Caco-2 (cell line): Measurements from ENCODE around the gene SLC4A5. TPM values are rescaled to one million over a fixed set of nuclear protein-coding genes. Genes with fewer than 3 reads are reported as not detected.

ENCODE experiments used
- BruUV-seq: library from RNA; stranded (reverse); fragments of 400-500 nt; replicated peaks from 2 replicates; lab custom pipeline; 2021; lab: Mats Ljungman, UMichigan
- CTCF ChIA-PET: fragments of 300-600 bp; sonication (Branson Sonifier 250); formaldehyde crosslinking; loops from one replicate; lab custom pipeline; 2022; ENCODE audit warnings: antibody characterized with exemption; lab: Charles Lee
- POLR2A ChIA-PET: fragments of 300-600 bp; sonication (Branson Sonifier 250); formaldehyde crosslinking; loops from one replicate; lab custom pipeline; 2022; ENCODE audit warnings: antibody characterized with exemption; lab: Charles Lee
- DNase-seq, 2 experiments: peaks; one replicate each; pipeline versions ENCODE4 v3.0.0 to v3.0.0-alpha.2; 2020 to 2022
- H3K27me3 ChIP-seq: replicated peaks from 2 replicates; pipeline ENCODE4 v1.6.0; 2011; ENCODE audit warnings: low read length; ENCODE audit not compliant: control insufficient read depth, insufficient read depth
- H3K36me3 ChIP-seq: 2 replicates; pipeline ENCODE4 v1.5.1; 2011; ENCODE audit warnings: low read length; ENCODE audit not compliant: control insufficient read depth, insufficient read depth
- H3K4me1 ChIP-seq: fragments of 250-450 bp; sonication (Bioruptor Pico); 2 replicates; pipeline ENCODE4 v1.5.1; 2020; ENCODE audit warnings: mild to moderate bottlenecking
- H3K4me3 ChIP-seq: 2 replicates; pipeline ENCODE4 v1.5.1; 2011; ENCODE audit warnings: low read depth, mild to moderate bottlenecking, control low read depth, low read length
- H3K9me3 ChIP-seq: fragments of 250-450 bp; sonication (Bioruptor Pico); 2 replicates; pipeline ENCODE4 v1.5.1; 2020; ENCODE audit warnings: mild to moderate bottlenecking, moderate library complexity
- H3K27ac Mint-ChIP-seq: one replicate; pipeline ENCODE4 v1.8.0; 2022; ENCODE audit warnings: mixed read lengths; ENCODE audit not compliant: unreplicated experiment
- H3K27me3 Mint-ChIP-seq: one replicate; pipeline ENCODE4 v1.8.0; 2022; ENCODE audit warnings: mixed read lengths; ENCODE audit not compliant: insufficient read depth, unreplicated experiment
- H3K36me3 Mint-ChIP-seq: one replicate; pipeline ENCODE4 v1.8.0; 2022; ENCODE audit warnings: mild to moderate bottlenecking, mixed read lengths; ENCODE audit not compliant: insufficient read depth, unreplicated experiment
- H3K4me1 Mint-ChIP-seq: one replicate; pipeline ENCODE4 v1.8.0; 2022; ENCODE audit warnings: low read depth, mixed read lengths; ENCODE audit not compliant: unreplicated experiment
- H3K4me3 Mint-ChIP-seq: one replicate; pipeline ENCODE4 v1.8.0; 2022; ENCODE audit warnings: mild to moderate bottlenecking, moderate library complexity, mixed read lengths; ENCODE audit not compliant: unreplicated experiment
- H3K9me3 Mint-ChIP-seq: one replicate; pipeline ENCODE4 v1.8.0; 2022; ENCODE audit warnings: mixed read lengths; ENCODE audit not compliant: unreplicated experiment
- intact Hi-C: fragments of 100-400 bp; cut with micrococcal nuclease; formaldehyde crosslinking; loops from one replicate; pipeline ENCODE4 v1.10.0; 2022; ENCODE audit not compliant: unreplicated experiment
- total RNA-seq: library from RNA; stranded (reverse); gene quantifications from 2 replicates; pipeline ENCODE4 v1.2.3, GENCODE V29; 2022
- TF ChIP-seq, protein P1 (sequence below), 2 experiments: fragments of 200-600 bp in 1 of 2; IDR thresholded peaks; 1 replicate in 1 of 2; 2 replicates in 1 of 2; pipeline versions ENCODE4 v1.5.1 to v1.8.0; 2011 to 2022; ENCODE audit warnings: antibody characterized with exemption in 1 of 2, control low read depth in 1 of 2, inconsistent platforms in 1 of 2, low read depth in 1 of 2, low read length in 1 of 2, mild to moderate bottlenecking in 1 of 2, moderate library complexity in 1 of 2; ENCODE audit not compliant: insufficient read depth in 1 of 2, severe bottlenecking in 1 of 2, unreplicated experiment in 1 of 2

Gene SLC4A5
- total RNA-seq, 1 experiment from 2014 or later: 2.2 TPM

DNA sequence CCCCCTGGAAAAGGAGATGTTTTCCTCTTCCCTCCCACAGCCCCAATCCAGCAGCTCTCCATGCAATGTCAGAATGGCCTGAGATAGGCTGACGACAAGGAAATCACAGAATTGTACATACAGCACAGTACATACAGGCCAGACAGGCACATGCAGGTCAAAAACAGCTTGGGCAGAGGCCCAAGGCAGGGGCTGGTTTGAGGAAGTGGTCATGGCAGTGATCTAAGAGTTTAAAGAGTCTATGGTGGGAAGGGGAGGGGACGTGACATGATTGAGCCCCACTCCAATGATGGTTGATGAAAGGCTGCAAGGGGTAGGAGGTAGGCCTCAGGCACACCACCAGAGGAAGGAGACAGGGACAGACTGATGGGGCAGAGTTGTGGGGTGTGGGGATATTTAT is 32.6 kb upstream of the SLC4A5 start:
- TF ChIP-seq, protein P1, sequence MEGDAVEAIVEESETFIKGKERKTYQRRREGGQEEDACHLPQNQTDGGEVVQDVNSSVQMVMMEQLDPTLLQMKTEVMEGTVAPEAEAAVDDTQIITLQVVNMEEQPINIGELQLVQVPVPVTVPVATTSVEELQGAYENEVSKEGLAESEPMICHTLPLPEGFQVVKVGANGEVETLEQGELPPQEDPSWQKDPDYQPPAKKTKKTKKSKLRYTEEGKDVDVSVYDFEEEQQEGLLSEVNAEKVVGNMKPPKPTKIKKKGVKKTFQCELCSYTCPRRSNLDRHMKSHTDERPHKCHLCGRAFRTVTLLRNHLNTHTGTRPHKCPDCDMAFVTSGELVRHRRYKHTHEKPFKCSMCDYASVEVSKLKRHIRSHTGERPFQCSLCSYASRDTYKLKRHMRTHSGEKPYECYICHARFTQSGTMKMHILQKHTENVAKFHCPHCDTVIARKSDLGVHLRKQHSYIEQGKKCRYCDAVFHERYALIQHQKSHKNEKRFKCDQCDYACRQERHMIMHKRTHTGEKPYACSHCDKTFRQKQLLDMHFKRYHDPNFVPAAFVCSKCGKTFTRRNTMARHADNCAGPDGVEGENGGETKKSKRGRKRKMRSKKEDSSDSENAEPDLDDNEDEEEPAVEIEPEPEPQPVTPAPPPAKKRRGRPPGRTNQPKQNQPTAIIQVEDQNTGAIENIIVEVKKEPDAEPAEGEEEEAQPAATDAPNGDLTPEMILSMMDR (IDR thresholded peaks at IDR 0.05; ENCODE audit: insufficient read depth in 1 of 2, low read depth in 1 of 2, low read length in 1 of 2, severe bottlenecking in 1 of 2, unreplicated experiment in 1 of 2): no peak
- Histone ChIP-seq H3K4me3 (no peak overlapping the region), H3K36me3 (peaks cover 2% of the 10 kb centered on the region), H3K9me3 (no peaks in the 10 kb centered on the region), H3K4me1 (no peaks in the 10 kb centered on the region), H3K27me3 (no peaks in the 10 kb centered on the region)
- no peaks in the 10 kb centered on the region for H3K27me3 Mint-ChIP-seq
- H3K9me3 Mint-ChIP-seq: no peaks in the 10 kb centered on the region
- ChIA-PET POLR2A (no interaction called here), CTCF (no interaction called here)
- intact Hi-C loops: no loop called here
- DNase-seq: no peak
- H3K4me1 Mint-ChIP-seq: no peaks in the 10 kb centered on the region
- no peak overlapping the region for H3K27ac Mint-ChIP-seq
- no peak overlapping the region for H3K4me3 Mint-ChIP-seq
- H3K36me3 Mint-ChIP-seq: peaks cover 17% of the 10 kb centered on the region
- no TSS peak for BruUV-seq

DNA sequence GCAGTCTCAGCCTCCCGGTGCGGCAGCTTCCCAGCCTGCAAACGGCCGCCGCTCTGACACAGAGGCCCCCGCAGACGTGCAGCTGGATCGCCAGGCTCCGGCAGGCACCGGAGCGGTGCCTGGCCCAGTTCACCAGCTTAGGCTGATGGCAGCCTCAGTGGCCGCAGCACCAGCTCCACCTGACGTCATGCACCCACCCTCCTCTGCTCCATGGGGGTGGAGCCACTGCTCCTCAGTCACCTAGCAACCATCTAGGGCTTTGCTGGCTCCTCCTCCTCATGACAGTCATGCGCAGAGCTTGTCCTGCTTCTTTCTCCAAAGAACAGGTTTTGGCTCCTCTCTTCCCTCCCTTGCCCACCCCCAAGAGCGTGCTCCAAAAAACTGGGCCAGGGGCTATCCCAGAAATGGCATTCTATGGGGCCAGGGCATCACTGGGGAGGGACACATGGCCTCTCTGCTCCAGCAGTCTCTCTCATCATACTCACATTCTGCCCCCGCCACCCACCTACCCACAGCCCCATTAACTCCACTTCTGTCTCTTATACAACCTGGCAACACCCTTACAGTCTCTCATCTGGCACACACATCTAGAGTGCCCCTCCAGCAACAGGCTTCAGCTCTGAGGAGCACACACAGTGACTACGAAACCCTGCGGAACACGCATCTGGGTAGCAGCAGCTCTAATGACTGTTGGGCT is 31.4 kb upstream of the SLC4A5 start:
- Mint-ChIP-seq H3K9me3 (no peaks in the 10 kb centered on the region), H3K4me3 (no peak overlapping the region), H3K27me3 (no peaks in the 10 kb centered on the region), H3K4me1 (no peaks in the 10 kb centered on the region), H3K36me3 (peaks cover 28% of the 10 kb centered on the region), H3K27ac (no peak overlapping the region)
- intact Hi-C loops: no loop called here
- Histone ChIP-seq H3K4me1 (no peaks in the 10 kb centered on the region), H3K9me3 (no peaks in the 10 kb centered on the region), H3K36me3 (peaks cover 2% of the 10 kb centered on the region), H3K27me3 (no peaks in the 10 kb centered on the region), H3K4me3 (no peak overlapping the region)
- TF ChIP-seq, protein P1 (IDR thresholded peaks at IDR 0.05; ENCODE audit: insufficient read depth in 1 of 2, low read depth in 1 of 2, low read length in 1 of 2, severe bottlenecking in 1 of 2, unreplicated experiment in 1 of 2): no peak
- BruUV-seq: no TSS peak
- POLR2A ChIA-PET: no interaction called here
- CTCF ChIA-PET: no interaction called here
- no peak for DNase-seq

DNA sequence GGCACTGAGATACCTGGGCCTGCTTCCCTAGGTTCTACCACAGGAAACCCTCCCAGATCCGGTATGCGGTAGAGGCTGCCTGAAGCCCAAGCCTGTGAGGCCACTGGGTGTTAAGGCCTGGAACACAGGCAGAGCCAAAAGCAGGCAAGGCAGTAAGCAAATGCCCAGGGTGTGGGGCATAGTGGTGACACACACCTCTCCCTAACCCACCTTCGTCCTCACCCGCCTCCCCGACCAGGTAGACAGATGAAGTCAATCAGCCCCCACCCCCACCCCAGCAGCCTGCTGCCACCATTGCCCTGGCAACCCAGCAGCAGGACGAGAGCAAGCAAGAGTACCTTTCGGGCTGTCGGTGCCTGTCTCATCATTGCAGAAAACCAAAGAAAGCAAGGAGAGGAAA is 30.8 kb upstream of the SLC4A5 start:
- Mint-ChIP-seq H3K27ac (no peak overlapping the region), H3K9me3 (no peaks in the 10 kb centered on the region), H3K36me3 (peaks cover 32% of the 10 kb centered on the region), H3K4me3 (no peak overlapping the region), H3K27me3 (no peaks in the 10 kb centered on the region), H3K4me1 (no peaks in the 10 kb centered on the region)
- DNase-seq: no peak
- Histone ChIP-seq H3K9me3 (no peaks in the 10 kb centered on the region), H3K4me1 (no peaks in the 10 kb centered on the region), H3K27me3 (no peaks in the 10 kb centered on the region), H3K36me3 (peaks cover 2% of the 10 kb centered on the region), H3K4me3 (no peak overlapping the region)
- TF ChIP-seq, protein P1 (IDR thresholded peaks at IDR 0.05; ENCODE audit: insufficient read depth in 1 of 2, low read depth in 1 of 2, low read length in 1 of 2, severe bottlenecking in 1 of 2, unreplicated experiment in 1 of 2): no peak
- intact Hi-C loops: no loop called here
- BruUV-seq: no TSS peak
- POLR2A ChIA-PET: no interaction called here
- CTCF ChIA-PET: no interaction called here
